GM18519 (cell line): ENCODE results near the gene LHFPL3.
A peak's percentile ranks its signal among the peaks of the same experiment; 100 is the strongest.
"Not testable (repeated sequence)": the region's sequence is repeated elsewhere in the genome, so short reads cannot be mapped to it uniquely, and the experiment has no call there.

Experiments used
- ATAC-seq: cut with Tn5 transposase; IDR thresholded peaks from one replicate; pipeline ENCODE4 v1.9.1; 2021; ENCODE audit warnings: mild to moderate bottlenecking, moderate library complexity; ENCODE audit not compliant: unreplicated experiment, low FRiP score

LHFPL3 gene

DNA sequence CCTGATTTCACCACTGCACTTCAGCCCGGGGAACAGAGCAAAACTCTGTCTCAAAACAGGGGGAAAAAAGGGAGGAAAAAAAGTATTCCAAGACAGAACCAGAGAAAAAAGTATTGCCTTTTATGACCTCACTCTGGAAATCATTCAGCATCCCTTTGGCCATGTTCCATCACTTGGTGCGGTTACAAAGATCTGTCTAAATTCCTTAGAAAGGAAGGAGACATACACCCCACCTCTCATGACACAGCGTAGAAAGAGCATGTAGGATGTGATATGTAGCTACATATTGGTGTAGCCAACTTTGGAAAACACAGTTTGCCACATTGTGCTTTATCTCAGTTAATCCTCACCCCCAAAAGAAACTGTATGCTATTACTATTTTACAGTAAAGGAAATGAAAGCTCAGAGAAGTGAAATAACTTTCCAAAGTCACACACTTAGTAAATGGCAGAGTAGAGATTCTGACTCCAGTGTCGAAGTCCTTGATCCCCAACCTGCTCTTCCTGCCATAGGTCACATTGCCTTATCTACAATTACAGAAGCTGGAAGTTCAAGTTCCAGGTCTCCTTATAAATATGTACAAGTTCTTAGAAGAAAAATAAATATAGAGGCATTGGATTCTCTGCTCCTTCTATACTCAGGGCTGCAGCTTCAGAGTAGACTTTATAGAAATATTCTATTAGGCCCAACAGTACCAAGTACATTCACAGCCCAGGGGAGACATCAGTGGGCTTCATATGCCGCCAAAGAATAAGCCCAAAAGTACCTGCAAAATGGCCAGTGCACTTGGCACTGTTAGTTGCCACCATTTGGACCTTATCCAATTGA is 594.0 kb downstream of the LHFPL3 start:
- no peak for ATAC-seq

DNA sequence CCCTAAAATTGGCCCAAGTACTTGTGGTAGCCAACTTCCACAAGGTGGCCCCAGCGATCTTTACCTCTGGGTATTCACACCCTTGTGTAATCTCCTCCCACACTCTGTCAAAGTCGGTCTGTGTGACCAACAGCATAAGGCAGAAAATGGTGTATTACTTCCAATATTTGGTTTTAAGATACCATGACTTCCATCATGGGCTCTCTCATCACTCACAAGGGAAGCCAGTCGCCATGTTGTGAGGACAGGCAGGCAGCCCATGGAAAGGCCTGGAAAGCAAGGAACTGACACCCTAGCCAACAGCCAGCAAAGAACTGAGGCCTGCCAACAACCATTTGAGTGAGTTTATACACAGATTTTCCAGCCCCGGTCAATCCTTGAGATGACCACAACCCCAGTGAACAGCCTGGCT is 594.6 kb downstream of the LHFPL3 start:
- peak; percentile 90 for ATAC-seq

DNA sequence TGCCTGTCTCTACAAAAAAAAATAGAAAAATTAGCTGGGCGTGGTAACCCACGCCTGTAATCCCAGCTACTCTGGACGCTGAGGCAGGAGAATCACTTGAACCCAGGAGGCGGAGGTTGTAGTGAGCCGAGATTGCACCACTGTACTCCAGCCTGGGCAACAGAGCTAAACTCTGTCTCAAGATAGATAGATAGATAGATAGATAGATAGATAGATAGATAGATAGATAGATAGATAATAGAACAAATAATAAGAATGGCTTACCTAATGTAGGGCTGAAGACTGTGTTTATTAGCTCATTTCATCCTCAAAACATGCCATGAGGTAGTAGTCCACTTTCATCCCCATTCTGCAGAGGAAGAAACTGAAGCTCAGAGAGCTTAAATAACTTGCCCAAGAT is 597.8 kb downstream of the LHFPL3 start:
- ATAC-seq = not testable (repeated sequence)

DNA sequence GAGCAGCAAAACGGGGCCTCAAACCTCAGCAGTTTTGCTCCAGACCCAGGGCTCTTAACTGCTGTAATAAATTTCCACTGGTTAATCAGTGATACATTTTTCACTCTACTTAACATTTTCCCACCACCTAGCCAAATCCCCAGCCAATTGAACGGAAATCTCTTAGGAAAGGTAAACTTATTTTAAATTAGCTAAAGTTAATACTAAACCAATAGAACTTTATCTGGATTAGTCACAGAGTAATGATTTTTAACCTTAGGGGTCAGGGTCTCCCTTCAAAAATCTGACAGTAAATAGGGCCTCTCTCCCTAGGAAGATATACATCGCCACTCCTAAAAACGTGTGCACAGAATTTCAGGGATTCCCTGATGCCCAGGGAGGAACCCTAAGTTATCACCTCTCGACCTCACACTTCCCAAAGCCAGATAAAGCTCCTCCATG is 598.2 kb downstream of the LHFPL3 start:
- no peak for ATAC-seq

DNA sequence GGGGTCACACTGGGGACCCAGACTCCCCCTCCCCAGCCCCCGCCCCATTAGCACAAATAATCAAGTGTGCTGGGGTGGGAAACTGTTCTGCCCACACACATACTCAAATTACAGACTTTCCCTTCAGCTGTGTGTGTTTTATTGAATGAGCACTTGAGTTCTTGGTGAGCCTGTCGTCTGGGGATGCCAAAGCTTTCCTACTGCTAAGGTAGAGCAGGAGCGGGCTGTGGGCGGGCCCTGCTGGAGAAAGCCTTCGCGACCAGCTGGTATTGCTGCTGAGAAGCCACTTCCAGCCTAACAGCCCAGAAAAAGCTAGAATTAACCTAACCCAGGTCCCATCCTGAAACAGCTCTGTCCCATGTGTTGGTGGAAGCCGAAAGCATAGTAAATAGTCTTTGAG is 598.7 kb downstream of the LHFPL3 start:
- ATAC-seq = no peak

DNA sequence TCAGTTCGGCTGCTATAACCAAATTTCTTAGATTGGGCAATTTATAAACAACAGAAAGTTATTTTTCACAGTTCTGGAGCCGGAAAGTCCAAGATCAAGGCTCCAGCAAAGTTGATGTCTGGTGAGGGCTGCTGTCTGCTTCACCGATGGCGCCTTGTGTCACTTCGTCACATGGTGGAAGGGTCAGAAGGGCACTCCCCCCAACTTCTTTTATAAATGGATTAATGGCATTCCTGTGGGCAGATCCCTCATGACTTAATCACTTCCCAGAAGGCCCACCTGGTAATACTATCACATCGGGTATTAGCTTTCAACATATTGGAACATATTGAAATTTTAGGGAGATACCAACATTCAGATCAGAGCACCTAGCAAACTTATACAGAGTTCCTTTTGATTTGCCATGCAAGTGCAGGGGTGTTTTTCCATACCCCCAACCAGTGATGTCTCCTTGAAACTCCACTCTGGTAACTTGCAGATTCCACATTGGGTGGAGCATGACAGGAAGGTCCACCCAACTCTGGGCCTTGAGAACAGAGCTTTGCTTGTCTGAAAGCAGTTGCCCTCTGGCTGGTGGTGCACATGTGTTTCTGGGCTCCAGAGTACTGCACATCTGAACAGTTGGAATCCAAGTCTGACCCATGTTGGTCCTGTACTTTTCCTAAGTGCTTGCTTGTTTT is 600.5 kb downstream of the LHFPL3 start:
- no peak for ATAC-seq

DNA sequence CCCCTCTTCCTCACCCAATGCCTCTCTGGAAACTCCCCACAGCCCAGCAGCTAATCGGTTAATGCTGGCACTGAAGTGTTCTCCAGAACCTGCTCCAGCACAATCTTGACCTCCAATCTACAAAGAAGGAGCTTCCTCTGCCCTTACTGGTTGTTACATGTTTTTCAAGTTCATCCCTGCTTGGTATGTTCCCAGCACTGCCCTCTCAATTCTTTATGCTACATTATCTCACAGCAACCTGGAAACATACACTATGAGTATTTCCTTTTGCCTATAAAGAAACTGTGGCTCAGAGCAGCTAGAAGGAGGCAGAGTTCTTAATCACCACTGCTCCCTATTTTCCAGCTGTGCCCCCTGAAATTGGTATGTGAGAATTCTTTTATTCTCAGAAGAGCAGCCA is 601.5 kb downstream of the LHFPL3 start:
- ATAC-seq = no peak

DNA sequence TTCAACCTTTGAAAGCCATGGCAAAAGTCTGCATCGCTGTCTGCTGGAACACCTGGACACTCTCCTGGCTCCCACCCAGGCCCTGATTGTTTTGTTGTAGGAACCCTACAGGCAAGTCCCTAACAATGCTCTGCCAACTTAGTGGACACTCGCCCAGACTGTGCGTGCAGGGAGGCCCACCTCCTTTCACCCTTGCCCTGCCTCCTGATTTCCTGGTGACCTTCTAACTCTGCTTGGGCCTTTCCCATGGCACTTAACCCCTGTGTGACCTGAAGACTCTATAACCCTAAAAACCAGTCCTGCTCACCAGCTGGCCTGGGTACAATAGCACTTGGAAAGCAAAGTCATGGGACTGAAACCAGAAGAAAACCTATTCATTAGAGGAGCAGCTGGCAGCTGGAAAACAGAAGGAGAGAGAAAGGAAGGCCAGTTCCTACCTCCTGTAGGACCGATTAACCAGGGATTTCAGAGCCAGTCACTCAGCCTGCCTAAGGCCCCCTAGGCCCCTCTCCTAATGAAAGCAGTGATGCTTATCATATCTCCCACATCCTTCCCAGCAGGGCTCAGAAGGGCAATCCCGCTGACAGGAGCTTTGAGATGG is 602.9 kb downstream of the LHFPL3 start:
- no peak for ATAC-seq

DNA sequence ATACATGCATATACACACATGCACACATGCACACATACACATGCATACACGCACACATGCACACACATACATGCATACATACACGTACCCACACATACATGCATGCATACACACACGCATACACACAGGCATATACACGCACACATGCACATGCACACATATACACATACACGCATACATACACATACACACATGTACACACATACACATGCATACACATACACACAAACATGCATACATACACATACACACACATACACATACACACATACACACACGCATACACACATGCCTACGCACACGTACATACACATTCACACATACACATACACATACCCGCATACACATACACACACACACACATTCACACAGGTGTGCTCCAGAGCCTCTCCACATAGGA is 604.6 kb downstream of the LHFPL3 start:
- ATAC-seq = no peak

DNA sequence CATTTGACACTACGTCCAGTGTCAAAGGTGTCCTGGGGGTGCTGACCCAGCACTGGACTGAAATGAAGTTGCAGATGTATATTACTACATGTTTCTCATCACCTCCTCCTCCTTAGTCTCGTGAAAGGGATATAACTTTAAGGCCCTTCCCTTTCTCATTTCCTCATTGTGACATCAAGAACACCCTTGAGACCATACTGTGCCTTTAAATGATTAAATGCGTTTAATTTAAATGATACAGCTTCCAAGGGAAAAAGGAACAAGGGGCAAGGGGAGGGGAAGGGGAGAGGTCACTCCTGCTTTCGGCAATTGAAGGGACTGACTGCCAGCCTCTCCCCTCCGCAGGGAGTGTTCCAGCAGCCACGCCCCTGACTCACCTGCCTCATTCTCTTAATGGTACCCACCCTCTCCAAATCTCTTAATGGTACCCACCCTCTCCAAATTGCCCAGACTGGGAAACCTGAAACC is 605.2 kb downstream of the LHFPL3 start:
- no peak for ATAC-seq

DNA sequence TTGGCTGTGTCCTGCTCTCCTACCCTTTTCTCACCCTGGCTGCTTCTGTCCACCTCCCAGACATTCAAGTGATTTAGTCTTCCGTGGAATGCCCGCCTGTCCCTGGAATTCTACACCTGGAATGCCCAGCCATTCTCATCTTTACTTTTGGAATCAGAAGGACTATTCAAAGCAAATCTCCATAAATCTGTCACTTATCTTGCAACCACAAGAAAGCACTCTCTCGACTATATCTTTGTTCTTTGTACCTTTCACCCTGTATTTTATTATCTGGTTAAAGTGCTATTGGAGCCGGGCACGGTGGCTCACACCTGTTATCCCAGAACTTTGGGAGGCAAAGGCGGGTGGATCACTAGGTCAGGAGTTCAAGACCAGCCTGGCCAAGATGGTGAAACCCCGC is 606.3 kb downstream of the LHFPL3 start:
- ATAC-seq = no peak

DNA sequence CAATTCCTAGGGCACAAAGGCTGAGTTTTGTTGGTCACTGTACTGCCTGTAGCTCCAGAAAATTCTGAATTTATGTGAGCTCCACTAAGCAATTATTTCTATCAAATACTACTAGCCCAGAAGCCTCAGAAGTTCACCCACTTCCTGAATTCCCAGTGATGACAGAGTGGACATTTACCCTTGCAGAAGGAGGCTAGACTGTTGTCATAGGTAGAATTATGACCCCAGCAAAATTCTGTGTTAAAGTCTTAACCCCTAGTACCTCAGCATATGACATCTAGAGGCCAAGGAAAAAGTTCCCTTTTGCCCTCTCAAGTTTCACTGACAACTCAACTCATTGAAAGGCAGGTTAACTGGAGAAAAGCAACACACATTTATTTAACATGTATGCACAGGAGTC is 606.9 kb downstream of the LHFPL3 start:
- no peak for ATAC-seq

DNA sequence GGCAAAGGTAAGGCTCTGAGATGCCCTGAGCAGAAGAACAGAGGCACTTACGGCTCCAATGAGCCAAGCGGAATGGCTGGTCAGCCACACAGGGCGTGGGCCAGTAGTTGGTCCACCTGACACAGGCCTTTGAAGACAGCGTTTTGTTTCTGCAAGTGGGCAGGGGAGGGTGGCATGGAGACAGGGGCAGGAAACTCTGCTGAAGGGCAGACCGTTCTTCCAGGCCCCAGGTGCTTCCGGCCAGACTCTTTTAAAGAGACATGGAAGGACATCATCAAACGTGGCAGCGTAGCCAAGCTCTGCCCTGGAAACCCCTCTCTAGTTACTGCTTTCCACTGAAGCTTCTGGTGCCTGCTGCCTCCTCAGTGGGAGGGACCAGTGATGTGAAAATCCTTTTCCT is 608.1 kb downstream of the LHFPL3 start:
- ATAC-seq = no peak

DNA sequence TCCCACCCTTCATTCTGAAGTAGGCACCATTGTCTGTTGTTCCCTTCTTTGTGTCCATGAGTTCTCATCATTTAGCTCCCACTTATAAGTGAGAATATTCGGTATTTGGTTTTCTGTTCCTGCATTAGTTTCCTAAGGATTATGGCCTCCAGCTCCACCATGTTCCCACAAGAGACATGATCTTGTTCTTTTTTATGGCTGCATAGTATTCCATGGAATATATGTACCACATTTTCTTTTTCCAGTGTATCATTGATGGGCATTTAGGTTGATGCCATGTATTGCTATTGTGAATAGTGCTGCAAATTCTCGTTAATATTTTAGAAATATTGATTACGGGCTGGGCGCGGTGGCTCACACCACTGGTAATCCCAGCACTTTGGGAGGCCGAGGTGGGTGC is 609.1 kb downstream of the LHFPL3 start:
- not testable (repeated sequence) for ATAC-seq

DNA sequence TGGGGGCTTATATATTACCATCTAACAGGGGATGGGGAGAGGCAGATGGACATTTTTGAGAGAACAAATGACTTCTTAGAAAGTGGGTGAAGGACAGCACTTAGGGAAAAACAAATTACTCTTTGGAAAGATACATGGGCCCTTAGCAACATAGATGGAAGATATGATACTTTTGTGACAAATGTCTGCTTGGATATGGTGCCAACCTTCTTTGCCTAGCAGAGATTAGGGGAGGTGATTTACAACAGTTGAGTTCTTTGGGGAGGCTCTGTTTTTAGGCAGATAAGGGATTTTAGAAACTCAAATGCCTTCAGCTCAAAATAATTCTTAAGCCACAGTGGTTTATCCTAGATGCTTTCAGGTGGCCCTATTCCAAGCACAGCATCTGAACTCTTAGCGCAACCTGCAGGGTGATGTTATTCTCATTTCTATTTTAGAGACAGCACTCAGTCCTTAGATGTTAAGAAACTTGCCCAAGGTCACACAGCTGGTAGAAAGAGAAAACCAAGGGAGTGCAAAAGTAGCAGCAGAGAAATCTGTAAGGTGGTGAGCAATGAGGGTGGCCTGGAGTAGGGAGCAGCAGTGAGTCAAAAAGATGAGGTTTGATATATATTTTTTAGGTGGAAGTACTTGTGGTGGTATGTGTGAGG is 610.5 kb downstream of the LHFPL3 start:
- no peak for ATAC-seq

DNA sequence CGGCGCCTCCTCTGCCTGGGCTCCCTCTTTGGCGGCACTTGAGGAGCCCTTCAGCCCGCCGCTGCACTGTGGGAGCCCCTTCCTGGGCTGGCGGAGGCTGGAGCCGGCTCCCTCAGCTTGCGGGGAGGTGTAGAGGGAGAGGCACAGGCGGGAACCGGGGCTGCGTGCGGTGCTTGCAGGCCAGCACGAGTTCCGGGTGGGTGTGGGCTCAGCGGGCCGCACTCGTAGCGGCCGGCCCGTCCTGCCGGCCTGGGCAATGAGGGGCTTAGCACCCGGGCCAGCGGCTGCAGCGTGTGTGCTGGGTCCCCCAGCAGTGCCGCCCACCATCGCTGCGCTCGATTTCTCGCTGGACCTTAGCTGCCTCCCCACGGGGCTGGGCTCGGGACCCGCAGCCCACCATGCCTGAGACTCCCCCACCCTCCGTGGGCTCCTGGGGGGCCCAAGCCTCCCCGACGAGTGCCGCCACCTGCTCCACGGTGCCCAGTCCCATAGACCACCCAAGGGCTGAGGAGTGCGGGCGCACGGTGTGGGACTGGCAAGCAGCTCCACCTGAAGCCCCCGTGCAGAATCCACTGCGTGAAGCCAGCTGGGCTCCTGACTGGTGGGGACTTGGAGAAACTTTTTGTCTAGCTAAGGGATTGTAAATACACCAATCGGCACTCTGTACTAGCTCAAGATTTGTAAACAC is 611.8 kb downstream of the LHFPL3 start:
- ATAC-seq = no peak

DNA sequence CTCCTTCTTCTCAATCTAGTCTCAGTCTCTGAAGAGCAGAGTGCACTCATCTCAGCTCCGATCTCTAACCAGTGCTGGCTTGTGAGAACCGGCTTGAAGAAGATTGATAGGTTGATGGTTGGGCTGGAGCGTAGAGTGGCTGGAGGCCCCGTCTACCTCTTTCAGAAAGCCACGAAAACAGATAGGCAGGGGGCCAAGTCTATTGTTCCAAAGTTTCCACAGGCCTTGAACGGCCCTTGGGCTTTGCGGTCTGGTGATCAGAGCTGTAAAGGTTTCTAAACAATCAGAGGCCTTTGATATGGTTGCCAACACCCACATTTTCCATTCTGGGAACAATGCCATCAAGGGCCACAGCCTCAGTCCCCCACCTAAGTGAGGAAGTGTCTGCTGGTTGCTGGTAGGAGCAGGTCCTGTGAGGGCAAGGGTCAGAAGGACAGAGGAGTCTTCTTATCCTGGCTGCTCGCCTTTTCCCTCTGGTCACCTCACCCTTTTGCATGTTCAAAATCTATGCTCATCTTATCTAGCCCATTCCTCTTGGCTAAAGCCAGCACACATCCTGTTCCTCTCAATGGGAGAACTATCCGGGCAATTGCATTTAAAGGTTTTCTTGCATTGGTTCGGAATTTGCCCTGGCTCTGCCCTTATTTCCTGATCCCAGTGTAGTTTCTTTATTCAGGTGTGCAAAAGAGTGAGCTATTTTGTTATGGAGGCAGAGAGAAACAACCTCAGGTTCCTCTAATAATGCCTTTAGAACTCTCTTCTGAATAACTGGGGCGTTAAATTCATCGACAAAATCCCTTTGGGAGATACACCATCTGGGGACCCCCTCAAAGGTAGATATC is 615.3 kb downstream of the LHFPL3 start:
- peak; percentile 48 for ATAC-seq

DNA sequence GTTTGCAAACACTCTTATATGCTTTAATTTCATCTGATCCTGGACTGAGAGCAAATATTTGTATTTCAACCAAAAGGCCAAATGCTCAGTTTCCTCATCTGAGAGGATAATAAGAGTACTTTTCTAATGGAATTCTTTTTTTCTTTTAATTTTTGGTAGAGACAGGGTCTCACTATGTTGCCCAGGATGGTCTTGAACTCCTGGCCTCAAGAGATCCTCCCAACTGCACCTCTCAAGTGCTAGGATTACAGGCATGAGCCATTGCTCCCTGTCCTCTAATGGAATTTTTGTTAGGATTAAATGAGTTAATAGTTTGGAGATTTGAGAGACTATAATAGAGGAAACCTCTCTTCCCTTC is 617.2 kb downstream of the LHFPL3 start:
- ATAC-seq = no peak

DNA sequence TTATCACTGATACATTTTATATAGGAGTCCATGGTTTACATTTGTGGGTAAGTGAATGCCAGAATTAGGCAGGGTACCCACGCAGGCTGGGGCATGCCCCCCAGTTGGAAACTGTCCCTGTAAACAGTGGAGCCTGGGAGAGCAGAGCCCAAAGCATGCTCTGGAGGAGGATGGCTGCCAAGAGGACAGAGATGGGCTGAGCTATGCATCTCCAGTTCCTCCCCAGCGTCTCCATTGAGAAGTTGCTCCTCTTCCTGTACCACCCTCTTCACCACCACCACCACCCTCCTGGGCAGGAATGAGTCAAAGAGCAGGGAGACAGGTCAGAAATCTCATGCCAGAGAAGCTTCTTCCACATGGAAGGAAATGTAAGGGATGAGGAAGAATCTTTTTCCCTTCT is 617.9 kb downstream of the LHFPL3 start:
- ATAC-seq = no peak

DNA sequence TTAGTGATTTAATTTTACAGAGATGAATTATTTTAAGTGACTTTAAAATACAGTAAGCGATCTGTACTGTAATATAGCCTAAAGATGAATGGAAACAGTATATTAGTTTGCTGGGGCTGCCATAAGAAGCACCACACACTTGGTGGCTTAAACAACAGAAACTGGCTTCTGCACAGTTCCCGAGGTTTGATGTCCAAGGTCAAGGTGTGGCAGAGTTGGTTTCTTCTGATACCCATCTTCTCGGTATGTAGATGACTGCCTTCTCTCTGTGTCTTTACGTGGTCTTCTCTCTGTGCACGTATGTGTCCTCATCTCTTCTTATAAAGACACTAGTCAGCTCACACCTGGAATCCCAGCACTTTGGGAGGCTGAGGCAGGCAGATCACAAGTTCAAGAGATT is 621.6 kb downstream of the LHFPL3 start:
- no peak for ATAC-seq
